Loucy (cell line): ENCODE data around the gene TRIM45.
"Not testable (repeated sequence)": the region's sequence is repeated elsewhere in the genome, so short reads cannot be mapped to it uniquely, and the experiment has no call there.

ENCODE experiments used
- H2AFZ ChIP-seq: fragments of 200-600 bp; sonication (generic); 2 replicates; pipeline ENCODE4 v1.6.0; 2016; ENCODE audit warnings: antibody characterized with exemption, mild to moderate bottlenecking, low read length, moderate library complexity
- H3F3A ChIP-seq: fragments of 200-600 bp; 2 replicates; pipeline ENCODE4 v1.6.0; 2016; ENCODE audit warnings: antibody characterized with exemption, low read depth, mild to moderate bottlenecking
- H3K27me3 ChIP-seq: fragments of 200-600 bp; sonication (generic); 2 replicates; pipeline ENCODE4 v1.6.1; 2014; ENCODE audit warnings: low read length, mild to moderate bottlenecking; ENCODE audit not compliant: insufficient read depth, poor library complexity, severe bottlenecking
- H3K36me3 ChIP-seq: fragments of 200-600 bp; sonication (generic); 2 replicates; pipeline ENCODE4 v1.6.1; 2016; ENCODE audit warnings: low read length; ENCODE audit not compliant: insufficient read depth
- H3K4me1 ChIP-seq: fragments of 200-600 bp; sonication (generic); 2 replicates; pipeline ENCODE4 v1.5.1; 2014; ENCODE audit warnings: low read length, mild to moderate bottlenecking; ENCODE audit not compliant: insufficient read depth, poor library complexity, severe bottlenecking
- H3K4me2 ChIP-seq: fragments of 200-600 bp; sonication (generic); 2 replicates; pipeline ENCODE4 v1.6.0; 2014; ENCODE audit warnings: antibody characterized with exemption, low read length, low read depth, mild to moderate bottlenecking; ENCODE audit not compliant: poor library complexity, severe bottlenecking
- H3K4me3 ChIP-seq: fragments of 200-600 bp; sonication (generic); 2 replicates; pipeline ENCODE4 v1.5.1; 2014; ENCODE audit warnings: low read length, mild to moderate bottlenecking, mixed read lengths; ENCODE audit not compliant: poor library complexity, severe bottlenecking
- H3K79me2 ChIP-seq: fragments of 200-600 bp; sonication (generic); 2 replicates; pipeline ENCODE4 v1.6.1; 2014; ENCODE audit warnings: low read length; ENCODE audit not compliant: insufficient read depth
- H3K9ac ChIP-seq: fragments of 200-600 bp; sonication (generic); 2 replicates; pipeline ENCODE4 v1.6.0; 2014; ENCODE audit warnings: mild to moderate bottlenecking, low read depth, low read length, moderate library complexity; ENCODE audit not compliant: poor library complexity, severe bottlenecking
- H3K9me2 ChIP-seq: fragments of 200-600 bp; sonication (generic); replicated peaks from 2 replicates; pipeline ENCODE4 v1.6.1; 2016; ENCODE audit warnings: low read depth, low read length, mixed read lengths
- H3K9me3 ChIP-seq: fragments of 200-600 bp; sonication (generic); 2 replicates; pipeline ENCODE4 v1.6.1; 2014; ENCODE audit warnings: mild to moderate bottlenecking, antibody characterized with exemption, low read length, low read depth; ENCODE audit not compliant: insufficient read depth
- H4K20me1 ChIP-seq: fragments of 200-600 bp; sonication (generic); 2 replicates; pipeline ENCODE4 v1.6.0; 2014; ENCODE audit warnings: antibody characterized with exemption, low read length, mild to moderate bottlenecking; ENCODE audit not compliant: insufficient read depth, poor library complexity, severe bottlenecking
- EZH2phosphoT487 ChIP-seq: fragments of 200-600 bp; IDR thresholded peaks from 2 replicates; pipeline ENCODE4 v1.6.1; 2018; ENCODE audit warnings: antibody characterized with exemption, mild to moderate bottlenecking, moderate library complexity, borderline replicate concordance
- TF ChIP-seq, protein P1 (sequence below): fragments of 200-600 bp; sonication (generic); conservative IDR thresholded peaks from 2 replicates; pipeline ENCODE4 v1.5.1; 2014; ENCODE audit warnings: mild to moderate bottlenecking, antibody characterized with exemption, low read length

TRIM45 gene

GRCh38 chr1:117106478-117106877 lies 15.1 kb downstream of the TRIM45 start:
- H3F3A ChIP-seq, result no peaks in the 10 kb centered on the region
- no peak overlapping the region for H3K9ac ChIP-seq
- H3K4me3 ChIP-seq, result no peak overlapping the region
- no peaks in the 10 kb centered on the region for H3K27me3 ChIP-seq
- H3K4me1 ChIP-seq, result no peaks in the 10 kb centered on the region
- no peak overlapping the region for H2AFZ ChIP-seq
- no peak for TF ChIP-seq EZH2phosphoT487
- TF ChIP-seq, protein P1, sequence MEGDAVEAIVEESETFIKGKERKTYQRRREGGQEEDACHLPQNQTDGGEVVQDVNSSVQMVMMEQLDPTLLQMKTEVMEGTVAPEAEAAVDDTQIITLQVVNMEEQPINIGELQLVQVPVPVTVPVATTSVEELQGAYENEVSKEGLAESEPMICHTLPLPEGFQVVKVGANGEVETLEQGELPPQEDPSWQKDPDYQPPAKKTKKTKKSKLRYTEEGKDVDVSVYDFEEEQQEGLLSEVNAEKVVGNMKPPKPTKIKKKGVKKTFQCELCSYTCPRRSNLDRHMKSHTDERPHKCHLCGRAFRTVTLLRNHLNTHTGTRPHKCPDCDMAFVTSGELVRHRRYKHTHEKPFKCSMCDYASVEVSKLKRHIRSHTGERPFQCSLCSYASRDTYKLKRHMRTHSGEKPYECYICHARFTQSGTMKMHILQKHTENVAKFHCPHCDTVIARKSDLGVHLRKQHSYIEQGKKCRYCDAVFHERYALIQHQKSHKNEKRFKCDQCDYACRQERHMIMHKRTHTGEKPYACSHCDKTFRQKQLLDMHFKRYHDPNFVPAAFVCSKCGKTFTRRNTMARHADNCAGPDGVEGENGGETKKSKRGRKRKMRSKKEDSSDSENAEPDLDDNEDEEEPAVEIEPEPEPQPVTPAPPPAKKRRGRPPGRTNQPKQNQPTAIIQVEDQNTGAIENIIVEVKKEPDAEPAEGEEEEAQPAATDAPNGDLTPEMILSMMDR, result no peak
- H3K4me2 ChIP-seq, result no peak overlapping the region
- H3K9me2 ChIP-seq, result no peaks in the 10 kb centered on the region
- no peaks in the 10 kb centered on the region for H3K9me3 ChIP-seq
- H3K79me2 ChIP-seq, result no peaks in the 10 kb centered on the region
- H4K20me1 ChIP-seq, result no peaks in the 10 kb centered on the region
- H3K36me3 ChIP-seq, result peaks cover 18% of the 10 kb centered on the region; the same call in 1 of the 2 replicates

DNA sequence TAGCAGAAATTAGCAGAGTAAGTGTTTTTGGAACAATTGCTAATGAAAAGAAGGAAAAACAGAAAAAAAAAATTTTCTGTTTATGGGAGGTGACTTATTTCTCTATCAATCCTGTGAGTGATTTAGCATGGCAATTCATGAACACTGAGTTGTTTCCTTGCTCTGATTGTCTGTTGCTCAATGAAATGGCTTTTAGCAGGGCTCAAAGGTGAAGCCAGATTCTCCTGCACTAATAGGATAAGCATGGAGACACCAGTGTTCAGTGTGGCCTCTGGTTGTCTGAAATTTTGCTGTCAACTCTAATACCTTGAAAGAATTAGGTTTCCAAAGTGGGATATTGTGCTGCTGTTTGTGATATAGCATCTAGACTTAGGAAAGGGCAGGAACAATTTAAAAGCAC lies 15.8 kb downstream of the TRIM45 start:
- Histone ChIP-seq H3K9me2 (no peaks in the 10 kb centered on the region), H4K20me1 (no peaks in the 10 kb centered on the region), H3K4me2 (no peak overlapping the region), H3K4me3 (no peak overlapping the region), H3K79me2 (no peaks in the 10 kb centered on the region), H2AFZ (no peak overlapping the region), H3K27me3 (no peaks in the 10 kb centered on the region), H3K4me1 (no peaks in the 10 kb centered on the region), H3K9ac (no peak overlapping the region), H3F3A (no peaks in the 10 kb centered on the region), H3K36me3 (peaks cover 25% of the 10 kb centered on the region; the same call in 1 of the 2 replicates), H3K9me3 (no peaks in the 10 kb centered on the region)
- no peak for TF ChIP-seq EZH2phosphoT487
- TF ChIP-seq, protein P1, result no peak

DNA sequence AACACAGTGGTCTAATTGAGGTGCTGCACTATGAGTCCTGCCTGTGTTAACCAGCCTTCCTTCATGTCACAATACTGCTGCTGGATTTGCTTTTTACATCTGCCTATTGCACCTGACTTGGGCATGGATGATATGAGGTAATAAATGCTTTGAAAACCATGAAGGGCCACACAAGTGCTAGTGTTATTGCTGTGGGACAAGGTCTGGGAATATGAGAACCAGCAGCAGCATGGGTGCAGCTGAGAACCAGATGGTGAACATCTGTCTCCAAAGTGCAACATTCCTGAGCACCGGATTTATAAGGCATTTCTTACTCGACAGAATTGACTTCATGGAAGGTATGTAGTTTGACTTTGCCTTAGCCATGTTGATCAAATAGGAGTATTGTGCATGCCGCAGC lies 16.6 kb downstream of the TRIM45 start:
- Histone ChIP-seq H3K4me2 (no peak overlapping the region), H3K4me1 (no peaks in the 10 kb centered on the region), H4K20me1 (no peaks in the 10 kb centered on the region), H3F3A (no peaks in the 10 kb centered on the region), H2AFZ (no peak overlapping the region), H3K9ac (no peak overlapping the region), H3K9me2 (no peaks in the 10 kb centered on the region), H3K9me3 (no peaks in the 10 kb centered on the region), H3K4me3 (no peak overlapping the region), H3K27me3 (no peaks in the 10 kb centered on the region), H3K36me3 (peaks cover 30% of the 10 kb centered on the region; the same call in 1 of the 2 replicates), H3K79me2 (no peaks in the 10 kb centered on the region)
- TF ChIP-seq EZH2phosphoT487, result no peak
- TF ChIP-seq, protein P1, result no peak

DNA sequence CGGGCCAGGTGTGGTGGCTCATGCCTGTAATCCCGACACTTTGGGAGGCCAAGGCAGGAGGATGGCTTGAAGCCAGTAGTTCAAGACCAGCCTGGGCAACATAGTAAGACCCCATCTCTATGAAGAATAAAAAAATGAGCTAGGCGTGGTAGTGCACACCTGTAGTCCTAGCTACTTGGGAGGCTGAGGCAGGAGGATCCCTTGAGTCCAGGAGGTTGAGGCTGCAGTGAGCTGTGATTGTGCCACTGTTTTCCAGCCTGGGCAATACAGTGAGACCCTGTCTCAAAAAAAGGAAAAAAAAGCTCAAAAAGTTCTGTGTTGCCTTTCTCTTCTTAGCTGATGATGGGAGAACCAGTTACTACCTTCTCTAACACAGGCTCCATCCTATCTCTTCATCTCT lies 19.7 kb downstream of the TRIM45 start:
- H3K27me3 ChIP-seq, H3K79me2 ChIP-seq, H3K9ac ChIP-seq, H3F3A ChIP-seq, H3K9me3 ChIP-seq, H3K4me1 ChIP-seq, H4K20me1 ChIP-seq, H2AFZ ChIP-seq, H3K4me3 ChIP-seq, H3K9me2 ChIP-seq, H3K4me2 ChIP-seq: not testable (repeated sequence)
- H3K36me3 ChIP-seq, result peaks cover 62% of the 10 kb centered on the region; the same call in 1 of the 2 replicates
